Stimulated activated CD4-positive, alpha-beta T cell treated with anti-CD3 and anti-CD28 coated beads, TNF-alpha, amount 100 ng/mL, for 48 hours (primary cell): ENCODE data around the gene IER5.

ENCODE experiments used
- DNase-seq, 3 donors: peaks; one replicate each; pipeline ENCODE4 v3.0.0-alpha.2; 2020; ENCODE audit warnings: low read depth in 3 of 3

Gene IER5

DNA sequence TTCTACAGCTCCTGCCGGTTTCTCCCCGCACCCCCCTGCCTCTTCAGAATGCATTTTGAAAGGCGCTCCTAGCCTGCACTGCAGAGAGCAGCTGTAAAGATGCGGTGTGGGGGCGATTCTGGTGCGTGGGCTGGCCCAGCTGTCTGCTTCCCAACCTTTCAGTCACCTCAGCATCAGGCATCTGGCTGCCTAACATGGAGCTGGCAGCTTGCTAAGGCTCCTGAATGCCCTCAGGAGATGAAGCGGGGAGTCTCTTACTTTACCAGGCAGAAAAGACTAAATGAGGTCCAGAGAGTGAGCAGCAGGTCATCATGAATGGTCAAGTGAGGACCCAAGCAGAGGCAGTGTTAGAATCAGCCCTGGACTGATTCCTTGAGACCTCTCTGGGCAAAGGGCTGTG is 8.7 kb downstream of the IER5 start:
- no peak for DNase-seq

DNA sequence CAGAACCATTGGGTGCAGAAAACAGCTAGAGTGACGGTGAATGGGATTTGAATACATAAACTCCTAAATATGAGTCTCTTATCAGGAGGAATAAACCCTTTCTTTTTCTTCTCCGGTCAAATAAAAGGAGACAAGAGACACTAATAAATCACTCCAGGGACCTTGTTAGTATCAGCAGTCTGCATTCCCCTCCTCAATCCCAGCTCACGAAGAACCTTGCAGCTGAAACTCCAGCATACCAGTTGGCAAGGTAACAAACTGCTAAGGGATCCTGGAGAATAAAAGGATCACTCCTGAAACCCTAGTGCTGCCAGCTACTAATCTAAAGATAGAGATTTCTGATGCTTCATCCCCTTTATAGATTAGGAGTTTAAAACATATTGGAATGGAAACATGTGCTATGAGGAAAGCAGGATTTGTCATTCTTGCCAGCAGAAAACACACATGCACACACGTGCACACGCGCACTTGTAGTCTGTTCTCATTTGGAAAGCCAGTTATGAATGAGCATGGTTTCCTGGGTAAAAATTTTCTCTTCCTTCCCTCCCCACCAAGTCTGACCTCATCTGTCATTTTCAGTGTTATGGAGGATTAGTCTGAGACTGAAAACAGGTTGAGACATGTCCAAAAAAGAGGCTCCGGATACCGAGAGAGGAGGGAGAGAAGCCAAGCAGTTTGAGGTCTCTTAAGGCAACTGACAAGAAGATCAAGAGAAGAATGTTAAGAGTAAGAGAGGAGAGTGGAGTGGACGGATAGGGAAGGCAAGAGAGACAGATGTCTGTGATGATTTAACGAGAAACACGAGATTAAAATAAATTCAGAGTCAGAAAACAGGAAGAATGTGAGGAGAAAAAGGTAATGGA is 10.9 kb downstream of the IER5 start:
- DNase-seq, result peak in 1 of 3 donors; percentile 21

DNA sequence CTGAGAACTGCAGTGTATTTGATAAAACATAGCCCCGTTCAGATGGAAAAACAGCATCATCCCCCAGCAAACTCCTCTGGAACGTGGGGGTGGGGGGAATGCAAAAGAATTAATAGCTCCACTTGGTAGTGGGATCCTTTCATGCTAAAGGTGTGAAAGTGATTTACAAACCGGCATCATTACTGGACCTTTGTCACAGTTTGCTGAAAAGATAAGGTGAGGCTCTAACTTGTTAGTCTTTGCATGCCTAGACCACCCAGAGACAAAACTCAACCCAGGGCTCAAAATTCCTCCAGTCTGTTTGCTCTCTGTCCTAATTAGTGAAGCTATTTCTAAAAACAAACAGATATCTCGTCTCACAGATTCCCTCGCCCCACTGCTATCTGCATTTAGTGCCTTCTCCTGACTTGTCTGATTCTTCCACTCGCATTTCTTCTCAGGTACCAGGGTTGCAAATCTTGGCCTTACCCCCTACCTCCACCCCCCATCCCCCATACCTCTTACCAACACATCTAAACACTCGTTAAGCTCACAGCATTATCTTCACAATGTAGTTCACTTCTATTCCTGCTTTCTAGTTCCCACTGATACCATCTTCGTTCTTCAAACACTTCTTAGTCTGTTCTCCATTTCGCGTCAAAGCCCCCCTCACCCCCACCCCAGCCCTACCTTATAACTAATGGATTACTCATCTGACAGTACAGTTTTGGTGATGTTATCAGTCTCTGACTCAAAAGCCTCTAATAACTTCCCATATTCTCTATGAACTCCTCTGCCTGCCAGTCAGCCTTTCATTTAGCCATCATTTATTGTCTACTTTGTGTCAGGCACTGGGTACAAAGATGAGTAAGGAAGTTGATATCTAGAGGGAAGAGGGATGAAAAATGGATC is 11.8 kb downstream of the IER5 start:
- peak in 1 of 3 donors; percentile 33 for DNase-seq

DNA sequence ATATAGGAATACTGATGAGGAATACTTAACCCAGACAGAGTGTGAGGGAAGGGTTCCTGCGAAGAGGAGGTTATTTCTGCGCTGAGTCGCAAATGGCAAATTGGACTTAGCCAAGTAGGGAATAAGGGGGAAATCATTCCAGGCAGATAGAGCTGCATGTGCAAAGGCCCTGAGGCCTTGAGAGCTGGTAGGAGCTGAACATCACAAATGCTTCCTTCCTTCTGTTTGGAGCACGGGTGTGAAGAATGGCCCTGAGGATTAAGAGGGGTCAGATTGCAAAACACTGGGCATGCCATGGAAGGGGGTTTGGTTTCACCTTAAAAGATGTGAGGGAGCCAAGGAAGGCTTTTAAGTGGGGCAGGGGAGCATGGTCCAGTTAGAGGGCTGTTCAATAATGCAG is 12.4 kb downstream of the IER5 start:
- DNase-seq, result no peak

DNA sequence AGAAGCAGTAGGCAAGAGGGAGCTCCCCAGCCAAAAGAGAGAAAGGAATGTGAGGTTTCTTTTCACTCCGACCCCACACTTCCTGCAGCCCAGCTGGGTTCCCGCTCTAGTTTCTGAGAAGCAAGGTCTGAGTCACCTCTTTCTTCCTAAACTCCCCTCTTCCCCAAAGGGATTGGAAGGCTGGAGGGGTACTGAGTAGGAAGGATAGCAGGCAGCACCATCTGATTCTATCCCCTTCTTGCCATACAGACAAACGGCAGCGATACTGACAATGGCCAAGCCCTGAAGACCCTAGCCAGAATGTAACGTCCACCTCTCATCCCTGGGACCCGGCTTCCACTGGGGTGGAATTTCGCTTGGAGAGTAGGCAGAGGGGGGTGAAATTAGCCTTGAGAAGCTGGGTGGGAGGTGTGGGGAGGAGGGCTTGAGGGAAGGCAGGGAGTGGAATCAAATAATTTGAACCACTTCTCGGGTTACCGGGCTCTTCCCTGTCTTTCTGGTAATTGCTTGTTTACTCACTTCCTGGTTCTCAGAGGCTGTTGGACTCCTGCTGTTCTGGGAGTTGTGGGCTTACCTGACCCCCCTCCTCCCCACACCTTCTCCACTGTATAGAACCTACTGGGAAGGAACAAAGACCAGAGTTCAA is 13.2 kb downstream of the IER5 start:
- no peak for DNase-seq

DNA sequence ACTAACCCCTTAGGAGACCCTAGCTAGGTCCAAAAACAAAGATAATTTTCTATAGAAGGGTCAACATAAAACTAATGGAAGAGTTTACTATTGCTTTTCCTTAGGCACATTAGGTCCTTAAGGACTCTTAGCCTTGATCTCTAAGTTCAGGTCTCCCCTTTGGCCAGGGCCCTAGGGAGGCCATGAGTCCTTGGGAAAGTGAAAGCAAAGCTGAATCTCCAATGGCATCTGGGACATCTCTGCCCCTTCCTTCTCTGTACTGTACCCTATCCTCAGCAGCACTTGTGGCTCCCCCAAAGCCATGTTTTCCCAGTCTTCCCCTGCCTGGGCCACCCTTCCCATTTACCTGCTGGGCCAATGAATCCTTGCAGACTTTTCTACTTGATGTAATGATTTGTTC is 14.3 kb downstream of the IER5 start:
- no peak for DNase-seq

DNA sequence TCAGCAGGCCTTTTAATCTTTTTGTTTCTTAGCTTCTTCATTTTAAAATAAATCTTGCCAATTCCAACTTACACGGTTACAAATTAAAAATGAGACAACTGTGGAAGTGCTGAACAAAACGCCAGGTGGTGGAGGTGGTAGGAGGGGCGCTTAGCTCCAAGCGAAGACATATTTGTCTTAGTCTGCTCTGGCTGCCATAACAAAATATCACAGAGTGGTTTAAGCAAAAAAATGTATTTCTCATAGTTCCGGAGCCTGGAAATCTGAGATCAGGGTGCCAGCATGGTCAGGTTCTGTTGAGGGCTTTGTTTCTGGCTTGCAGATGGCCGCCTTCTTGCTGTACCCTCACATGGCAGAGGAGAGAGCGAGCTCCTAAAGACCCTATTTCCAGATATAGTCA is 14.9 kb downstream of the IER5 start:
- DNase-seq, result no peak

DNA sequence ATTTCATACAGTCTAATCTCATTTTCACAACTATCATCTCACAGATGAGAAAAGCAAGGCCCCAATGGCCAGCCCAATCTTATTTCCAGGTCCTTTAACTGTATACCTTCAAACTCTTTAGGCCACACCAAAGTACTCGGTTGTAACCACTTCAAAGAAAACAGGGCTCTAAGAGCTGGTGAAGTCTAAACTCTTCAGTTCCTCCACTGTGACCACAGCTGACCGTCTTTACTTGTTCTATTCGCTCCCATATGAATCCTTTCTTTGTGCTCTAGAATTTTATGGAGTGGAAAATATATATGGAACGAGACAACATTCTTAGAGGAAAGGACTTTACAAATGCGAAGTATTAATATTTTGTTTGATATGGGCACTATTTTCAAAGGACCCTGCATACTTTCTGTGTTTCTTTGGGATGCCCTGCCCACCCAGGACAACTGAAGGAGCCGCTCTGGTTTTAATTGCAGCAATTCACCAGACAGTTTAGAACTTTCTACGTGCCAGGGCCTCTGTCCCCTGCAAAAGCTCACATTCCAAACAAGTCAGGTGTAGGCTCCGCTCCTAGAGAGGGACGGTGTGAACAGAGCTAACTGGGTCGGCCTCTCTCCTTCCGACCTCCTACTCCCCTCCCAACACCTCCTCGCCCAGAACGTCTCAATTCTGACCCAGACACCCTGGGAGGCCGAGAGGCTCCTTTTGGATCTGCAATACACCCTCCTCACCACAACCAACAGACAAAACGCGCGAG is 15.7 kb downstream of the IER5 start:
- DNase-seq, result no peak

DNA sequence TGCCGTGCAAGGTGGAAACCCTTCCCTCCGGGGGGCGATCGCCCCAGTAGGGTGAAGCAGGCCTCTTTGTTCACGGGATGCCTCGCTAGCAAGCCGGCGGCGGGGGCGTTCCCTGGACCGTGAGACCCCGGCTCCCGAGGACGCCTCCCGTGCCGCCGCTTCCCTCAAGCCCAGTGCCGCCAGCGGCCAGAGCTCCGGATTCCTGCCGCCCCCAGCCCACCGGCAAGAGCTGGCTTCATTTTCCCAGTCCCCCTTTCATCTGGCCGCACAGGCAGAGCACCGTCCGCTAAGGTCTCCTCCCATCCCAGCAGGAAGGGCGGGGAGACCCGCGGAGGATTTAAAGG is 16.3 kb downstream of the IER5 start:
- DNase-seq, result no peak

DNA sequence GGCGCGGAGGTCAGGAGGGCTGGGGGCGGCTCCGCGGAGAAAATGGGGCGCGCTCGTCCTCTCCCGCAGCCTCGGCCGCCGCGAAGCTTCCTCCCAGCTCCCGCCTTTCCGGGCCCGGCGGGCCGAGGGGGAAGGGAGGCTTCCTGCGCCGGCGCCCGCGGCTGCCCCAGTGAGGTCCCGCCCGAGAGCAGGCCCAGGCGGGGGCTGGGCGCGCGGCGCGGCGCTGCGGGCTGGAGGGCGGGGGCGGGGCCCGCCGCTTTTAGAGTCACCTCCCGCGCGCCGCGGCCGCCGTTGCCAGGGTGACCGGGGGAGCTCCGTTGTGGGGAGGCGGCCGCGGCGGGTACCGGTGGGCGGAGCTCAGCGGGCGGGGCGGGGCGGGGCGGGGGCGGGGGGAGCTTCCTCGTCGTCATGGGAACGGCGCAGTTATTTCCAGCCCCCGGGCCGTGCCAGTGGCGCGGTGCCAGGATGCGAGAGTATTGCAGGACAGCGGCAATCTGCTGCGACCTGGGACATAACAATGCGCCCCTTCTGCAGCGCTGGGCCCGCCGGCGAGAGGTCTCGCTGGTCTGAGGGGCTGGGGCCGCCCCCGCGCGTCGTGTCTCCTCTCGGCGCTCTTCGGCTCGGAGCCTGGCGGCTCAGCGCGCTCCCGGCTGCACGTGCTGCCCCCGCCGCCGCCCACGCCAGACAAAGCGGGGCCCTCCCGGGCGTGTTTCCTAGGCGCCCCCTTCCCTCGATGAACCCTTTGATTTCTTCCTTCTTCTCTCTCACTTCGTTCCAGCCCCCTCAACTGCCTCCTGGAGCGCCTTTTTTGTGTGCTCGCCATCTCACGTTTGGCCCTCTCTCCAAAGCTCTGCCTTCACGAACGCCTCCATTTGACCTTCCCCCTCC is 16.9 kb downstream of the IER5 start:
- peak; percentile 80 to 88 (median 81) for DNase-seq

DNA sequence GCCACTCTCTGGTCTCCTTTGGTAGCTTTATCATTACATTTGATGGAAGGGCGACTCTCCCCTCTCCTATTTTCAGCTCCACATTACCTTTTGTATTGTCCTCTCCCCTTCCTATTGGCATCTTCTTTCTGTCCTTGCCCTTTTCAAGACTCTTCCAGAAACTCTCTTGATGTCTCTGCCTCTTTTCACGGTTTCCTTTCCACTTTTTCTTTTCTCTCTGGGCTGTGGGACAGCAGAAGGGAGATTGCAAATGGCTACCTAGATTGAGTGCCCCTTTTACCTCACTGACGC is 17.5 kb downstream of the IER5 start:
- no peak for DNase-seq

DNA sequence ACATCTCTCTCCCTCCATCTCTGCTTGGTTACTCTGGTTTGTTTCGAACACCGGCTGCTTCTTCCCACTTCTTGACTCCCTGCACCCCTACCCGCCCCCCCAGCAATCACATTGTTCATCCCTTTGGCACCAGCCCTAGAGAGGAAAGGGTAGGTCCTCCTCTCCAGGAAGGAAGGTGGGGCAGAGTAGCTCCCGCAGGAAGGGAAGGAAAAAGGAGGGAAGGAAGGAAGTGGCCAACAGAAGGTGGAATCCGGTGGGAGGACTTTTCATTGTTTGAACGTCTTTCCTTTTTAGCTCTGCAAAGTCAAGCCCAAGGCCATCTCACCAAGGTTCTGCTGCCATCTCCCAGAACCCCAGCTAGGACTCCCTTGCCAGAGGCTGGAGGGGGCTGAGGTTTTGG is 18.0 kb downstream of the IER5 start:
- DNase-seq, result no peak

DNA sequence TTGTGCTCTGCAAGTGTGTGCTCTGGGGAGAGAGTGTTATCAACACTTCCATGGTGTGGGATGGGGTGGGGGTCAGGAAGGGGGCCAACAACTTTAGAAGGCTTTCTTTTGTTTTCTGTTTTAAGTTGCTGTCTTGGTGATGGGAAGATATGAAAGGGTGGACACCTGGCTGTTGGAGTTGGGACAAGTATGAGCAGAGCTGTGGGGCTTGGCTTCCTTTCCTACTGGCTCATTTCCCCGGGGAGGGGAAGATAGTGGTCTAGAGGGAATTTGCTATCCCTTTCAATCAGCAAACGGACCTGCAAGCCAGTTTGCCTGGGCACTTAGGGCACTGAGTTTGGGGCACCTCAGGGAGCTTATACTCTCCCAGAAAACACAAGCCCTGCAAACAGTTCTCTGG is 19.2 kb downstream of the IER5 start:
- no peak for DNase-seq

DNA sequence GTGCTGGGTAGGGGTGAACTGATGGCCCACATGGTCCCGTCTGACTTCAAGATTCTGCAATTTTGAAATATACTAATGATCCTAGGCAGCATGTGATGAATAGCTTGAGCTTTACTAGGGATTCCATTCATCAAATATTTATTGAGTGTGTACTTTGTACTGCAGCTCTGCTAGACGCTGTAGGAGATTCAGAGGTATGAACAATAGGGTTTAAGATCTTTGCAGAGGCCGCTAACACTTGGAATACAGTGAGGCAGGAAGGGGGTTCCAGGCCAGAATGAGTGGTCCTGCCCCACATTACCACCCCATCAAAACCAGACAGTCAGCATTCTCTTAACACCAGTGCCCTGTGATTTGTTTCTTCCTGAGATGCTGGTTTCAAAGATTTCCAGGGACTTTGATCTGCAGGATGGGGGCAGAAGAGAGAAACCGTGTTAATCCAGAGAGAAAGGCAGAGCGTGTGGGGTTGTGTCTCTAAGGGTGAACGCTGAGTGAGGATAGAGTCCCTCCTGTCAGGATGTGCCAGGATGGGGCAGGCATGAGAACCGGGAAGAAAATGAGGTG is 19.9 kb downstream of the IER5 start:
- no peak for DNase-seq

DNA sequence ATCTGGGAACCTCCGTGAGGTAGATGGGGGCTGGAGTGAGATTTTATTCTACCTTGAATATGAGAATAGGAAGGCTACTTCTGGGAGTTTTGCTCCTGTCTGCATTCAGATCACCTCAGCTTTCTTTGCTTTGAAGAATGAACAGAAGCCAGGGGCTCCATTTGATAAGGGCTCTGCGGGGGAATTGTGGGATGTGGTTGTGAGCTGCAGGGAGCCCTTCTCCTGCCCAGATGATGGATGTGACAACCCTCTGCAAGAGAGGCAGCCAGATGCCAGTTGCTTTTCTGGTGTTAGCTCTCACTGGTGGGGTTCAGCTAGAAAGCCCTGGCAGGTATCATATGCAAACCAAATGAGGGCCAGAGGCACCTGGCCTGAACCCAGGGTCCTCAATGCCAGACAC is 21.5 kb downstream of the IER5 start:
- no peak for DNase-seq

DNA sequence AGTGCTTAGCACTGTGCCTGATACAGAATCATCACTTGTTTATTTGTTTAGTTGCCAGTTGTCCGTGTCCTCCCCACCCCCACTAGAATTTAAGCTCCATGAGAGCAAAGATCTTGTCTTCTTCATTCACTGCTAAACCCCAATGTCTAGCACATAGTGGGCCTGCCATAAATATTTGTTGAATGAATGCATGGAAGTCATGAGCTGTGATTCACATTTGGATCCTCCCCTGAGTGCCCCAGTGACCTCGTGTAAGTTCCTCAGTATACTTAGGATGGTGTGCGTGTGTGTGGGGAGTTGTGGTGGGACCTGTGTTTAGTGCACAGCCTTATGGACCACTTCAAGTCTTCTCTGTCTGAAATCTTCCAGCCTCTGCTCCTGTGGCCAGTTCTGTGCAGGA is 23.1 kb downstream of the IER5 start:
- no peak for DNase-seq

DNA sequence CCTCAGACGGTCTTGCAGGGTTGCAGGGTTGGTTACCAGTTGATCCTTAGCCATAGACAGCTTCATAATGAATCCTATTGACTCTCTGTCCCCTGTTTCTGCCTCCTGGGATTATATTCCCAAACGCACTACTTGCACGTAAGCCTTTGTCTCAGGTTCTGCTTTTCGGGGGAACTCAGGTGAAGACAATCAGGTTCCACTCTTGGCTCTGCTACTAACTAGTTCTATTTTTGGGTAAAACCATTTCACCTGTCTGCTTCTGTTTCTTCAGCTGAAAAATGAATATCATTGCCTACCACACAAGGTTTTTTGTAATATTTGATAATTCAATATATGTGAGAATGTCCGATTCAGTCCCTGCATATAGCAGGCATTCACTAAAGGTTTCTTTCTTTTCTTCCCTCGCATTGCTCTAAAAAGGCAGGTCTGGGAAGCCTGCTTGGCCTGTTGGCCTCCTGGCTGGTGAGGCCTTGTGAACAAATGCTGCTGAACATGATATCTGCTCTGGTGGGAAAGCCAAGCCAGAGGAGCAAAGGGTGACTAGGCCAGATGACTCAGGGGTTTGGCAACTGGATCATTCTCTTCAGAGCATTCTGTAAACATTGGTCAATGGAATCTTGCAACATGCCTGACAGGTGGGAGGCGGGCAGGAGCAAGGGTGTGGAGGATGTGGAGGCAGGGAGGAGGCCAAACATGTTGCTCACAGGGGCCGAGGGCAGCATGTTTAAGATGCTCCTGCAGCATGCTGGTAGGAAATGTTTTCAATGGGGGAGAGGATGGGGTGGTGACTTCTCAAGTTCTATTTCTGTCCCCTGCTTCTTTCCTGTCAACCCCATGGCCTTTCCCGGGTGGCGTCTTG is 23.8 kb downstream of the IER5 start:
- DNase-seq, result no peak

DNA sequence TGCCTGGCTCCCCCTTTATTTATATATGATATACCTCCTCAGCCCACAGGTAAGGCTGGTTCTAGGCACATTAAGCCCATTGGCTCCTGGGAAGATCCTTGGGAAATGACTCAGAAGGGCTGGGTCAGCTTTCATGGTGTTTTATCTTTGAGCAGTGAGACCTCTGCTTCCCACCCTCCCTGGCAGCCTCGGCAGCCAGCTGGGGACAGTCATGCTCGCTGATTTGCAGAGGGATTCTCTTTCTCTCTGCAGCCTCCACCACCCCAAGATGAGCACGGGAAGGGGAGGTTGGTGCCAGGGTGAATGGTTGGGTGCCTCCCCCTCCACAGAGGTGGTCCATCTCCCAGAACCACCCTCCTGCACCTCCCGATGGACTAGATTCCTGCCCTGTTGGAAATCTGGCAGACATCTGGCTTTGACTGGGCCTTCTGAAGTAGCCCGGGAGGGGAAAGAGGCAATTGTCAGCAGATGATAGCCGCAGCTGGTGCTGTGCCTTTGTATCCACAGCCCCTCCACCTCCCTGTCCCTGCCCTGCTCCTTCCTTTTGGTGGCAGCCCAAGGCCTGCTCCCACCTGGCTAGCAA is 24.6 kb downstream of the IER5 start:
- DNase-seq, result no peak

DNA sequence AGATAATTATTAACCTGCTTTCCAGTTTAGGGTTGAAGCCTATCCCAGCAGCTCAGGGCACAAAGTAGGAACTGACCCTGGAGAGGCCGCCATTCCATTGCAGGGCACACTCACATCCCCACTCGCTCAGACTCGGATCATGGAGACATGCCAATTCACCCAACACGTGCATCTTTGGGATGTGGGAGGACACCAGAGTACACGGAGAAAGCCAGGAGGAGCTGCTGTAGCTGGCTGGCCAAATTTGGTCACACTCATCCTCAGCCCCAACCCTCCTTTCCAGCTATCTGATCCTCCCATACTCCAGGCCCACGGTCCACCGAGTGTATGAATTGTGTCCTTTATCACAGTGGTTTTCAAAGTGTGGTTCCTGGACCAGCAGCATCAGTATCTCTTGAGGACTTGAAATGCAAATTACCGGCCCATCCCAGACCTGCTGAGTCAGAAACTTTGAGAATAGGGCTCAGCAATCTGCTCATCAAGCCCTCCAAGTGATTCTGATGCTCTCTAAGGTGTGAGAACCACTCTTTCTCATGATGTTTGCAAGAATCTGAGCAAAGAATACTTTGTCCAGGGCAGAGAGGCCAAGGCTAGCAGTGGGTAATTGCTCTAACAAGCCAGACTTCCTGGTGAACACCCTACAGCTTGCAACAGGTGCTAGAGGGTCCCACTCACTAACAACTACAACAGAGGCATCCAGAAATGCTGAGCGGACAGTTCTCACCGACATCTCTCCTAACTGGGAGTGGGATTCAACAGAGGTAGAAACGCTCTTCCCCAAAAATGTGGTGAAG is 26.3 kb downstream of the IER5 start:
- no peak for DNase-seq
